Parathyroid adenoma (tissue), 2 donors: ENCODE measurements around the gene ARID4B.

ENCODE experiments used
- H2AFZ ChIP-seq: fragments of 300-600 bp; sonication (generic); one replicate; pipeline ENCODE4 v1.7.0; 2017; ENCODE audit warnings: antibody characterized with exemption, mild to moderate bottlenecking
- H3K27ac ChIP-seq: fragments of 300-600 bp; sonication (generic); one replicate; pipeline ENCODE4 v1.7.0; 2017
- H3K27me3 ChIP-seq: fragments of 300-600 bp; sonication (generic); one replicate; pipeline ENCODE4 v1.7.0; 2017; ENCODE audit warnings: low read length; ENCODE audit not compliant: control insufficient read depth, insufficient read depth
- H3K36me3 ChIP-seq: fragments of 300-600 bp; sonication (generic); one replicate; pipeline ENCODE4 v1.7.0; 2017; ENCODE audit warnings: low read length; ENCODE audit not compliant: control insufficient read depth, insufficient read depth
- H3K4me1 ChIP-seq: fragments of 300-600 bp; sonication (generic); one replicate; pipeline ENCODE4 v1.7.0; 2017; ENCODE audit warnings: control low read depth
- H3K4me2 ChIP-seq: fragments of 300-600 bp; sonication (generic); one replicate; pipeline ENCODE4 v1.7.0; 2017; ENCODE audit warnings: low read length
- H3K4me3 ChIP-seq: fragments of 300-600 bp; sonication (generic); one replicate; pipeline ENCODE4 v1.7.0; 2017; ENCODE audit warnings: low read depth, low read length
- H3K79me2 ChIP-seq: fragments of 300-600 bp; sonication (generic); one replicate; pipeline ENCODE4 v1.7.0; 2017; ENCODE audit warnings: control low read depth
- H3K9ac ChIP-seq: fragments of 300-600 bp; sonication (generic); one replicate; pipeline ENCODE4 v1.7.0; 2017; ENCODE audit warnings: mild to moderate bottlenecking
- H3K9me3 ChIP-seq: fragments of 300-600 bp; sonication (generic); one replicate; pipeline ENCODE4 v1.7.0; 2017; ENCODE audit warnings: low read length; ENCODE audit not compliant: control insufficient read depth
- CTCF ChIP-seq: fragments of 300-600 bp; sonication (generic); IDR thresholded peaks from one replicate; pipeline ENCODE4 v1.7.0; 2017; ENCODE audit warnings: antibody characterized with exemption, mild to moderate bottlenecking
- donor health status: primary hyperparathyroidism.

Gene ARID4B

GRCh38 chr1:235329139-235329902, 1.3 kb upstream of the ARID4B start:
- Histone ChIP-seq H2AFZ (peak overlapping the region; percentile 77), H3K36me3 (no peaks in the 10 kb centered on the region), H3K79me2 (peaks cover 28% of the 10 kb centered on the region), H3K9ac (no peak overlapping the region), H3K27me3 (no peaks in the 10 kb centered on the region), H3K4me2 (peak overlapping the region; percentile 97), H3K4me1 (peaks cover 7% of the 10 kb centered on the region), H3K4me3 (peak overlapping the region; percentile 83), H3K9me3 (no peaks in the 10 kb centered on the region), H3K27ac (peak overlapping the region; percentile 94)
- TF ChIP-seq CTCF: no peak

- H3K79me2 ChIP-seq: peaks cover 30% of the 10 kb centered on the region
- peak within 1 kb of the TSS; percentile 94 for H3K27ac ChIP-seq
- H3K4me1 ChIP-seq: peaks cover 7% of the 10 kb centered on the region
- H3K9ac ChIP-seq: peak within 1 kb of the TSS; percentile 53
- H3K27me3 ChIP-seq: no peaks in the 10 kb centered on the region
- H3K4me3 ChIP-seq: peak within 1 kb of the TSS; percentile 83
- H3K4me2 ChIP-seq: peak within 1 kb of the TSS; percentile 97
- TF ChIP-seq CTCF: no peak
- no peaks in the 10 kb centered on the region for H3K9me3 ChIP-seq
- peak within 1 kb of the TSS; percentile 77 for H2AFZ ChIP-seq
- no peaks in the 10 kb centered on the region for H3K36me3 ChIP-seq
Measured at GRCh38 chr1:235328271-235329138, 526 bp upstream of the ARID4B start, which contains the start of gene GGPS1. Gene GGPS1, plus strand, starts transcription at chr1:235328570. Its CDS starts 6,695 bp downstream, at chr1:235335265.

- no peaks in the 10 kb centered on the region for H3K36me3 ChIP-seq
- peak overlapping the region; percentile 94 for H3K27ac ChIP-seq
- peak overlapping the region; percentile 66 for H2AFZ ChIP-seq
- TF ChIP-seq CTCF: no peak
- H3K79me2 ChIP-seq: peaks cover 34% of the 10 kb centered on the region
- H3K9me3 ChIP-seq: no peaks in the 10 kb centered on the region
- H3K4me1 ChIP-seq: peaks cover 7% of the 10 kb centered on the region
- H3K27me3 ChIP-seq: no peaks in the 10 kb centered on the region
- H3K9ac ChIP-seq: peak overlapping the region; percentile 49
- peak overlapping the region; percentile 77 for H3K4me2 ChIP-seq
- peak overlapping the region; percentile 83 for H3K4me3 ChIP-seq
Measured at GRCh38 chr1:235326719-235327558, 1.0 kb downstream of the ARID4B start.

- H3K4me2 ChIP-seq: peak overlapping the region; percentile 77
- H3K27me3 ChIP-seq: no peaks in the 10 kb centered on the region
- H3K9me3 ChIP-seq: no peaks in the 10 kb centered on the region
- peak overlapping the region; percentile 83 for H3K4me3 ChIP-seq
- no peaks in the 10 kb centered on the region for H3K36me3 ChIP-seq
- no peak for TF ChIP-seq CTCF
- H3K27ac ChIP-seq: no peak overlapping the region
- H3K4me1 ChIP-seq: peaks cover 6% of the 10 kb centered on the region
- H3K79me2 ChIP-seq: peaks cover 41% of the 10 kb centered on the region
- no peak overlapping the region for H2AFZ ChIP-seq
- H3K9ac ChIP-seq: no peak overlapping the region
Measured at GRCh38 chr1:235325854-235326253, 2.1 kb downstream of the ARID4B start.
